Adrenal gland (tissue), 12 donors: ENCODE measurements around the gene PPIL1. TPM values are rescaled to one million over a fixed set of nuclear protein-coding genes. Genes with fewer than 3 reads are reported as not detected.
A peak's percentile ranks its signal among the peaks of the same experiment; 100 is the strongest.

Source experiments
- DNase-seq, 7 donors: peaks; one replicate each; pipeline ENCODE4 v3.0.0-alpha.2; 2019 to 2020
- H3K27ac ChIP-seq, 5 donors: fragments of 200-600 bp; sonication (generic) in 4 of 5; 1 replicate in 3 of 5; 2 replicates in 2 of 5; pipeline versions ENCODE4 v1.5.1 to v1.8.0; 2016 to 2020; ENCODE audit warnings: mild to moderate bottlenecking in 1 of 5
- H3K27me3 ChIP-seq: fragments of 200-600 bp; 2 replicates; pipeline ENCODE4 v1.8.0; 2021
- H3K36me3 ChIP-seq, 2 donors: fragments of 200-600 bp; replicated peaks in 1 of 2; 1 replicate in 1 of 2; 2 replicates in 1 of 2; pipeline versions ENCODE4 v1.5.1 to v1.8.0; 2018 to 2022
- H3K4me1 ChIP-seq, 2 donors: fragments of 200-600 bp; replicated peaks in 1 of 2; 1 replicate in 1 of 2; 2 replicates in 1 of 2; pipeline versions ENCODE4 v1.5.1 to v1.8.0; 2018 to 2021
- H3K4me3 ChIP-seq, 4 donors: fragments of 200-600 bp; sonication (generic) in 3 of 4; one replicate each; pipeline ENCODE4 v1.5.1; 2016 to 2018
- H3K9me3 ChIP-seq, 3 donors: fragments of 200-600 bp; sonication (generic) in 1 of 3; replicated peaks in 1 of 3; 1 replicate in 2 of 3; 2 replicates in 1 of 3; pipeline versions ENCODE4 v1.5.1 to v1.8.0; 2016 to 2021
- CTCF ChIP-seq, 6 experiments: fragments of 450-650 bp in 4 of 6; fragments of 200-600 bp in 2 of 6; sonication (generic) in 1 of 6; IDR thresholded peaks; 1 replicate in 5 of 6; 2 replicates in 1 of 6; pipeline versions ENCODE4 v1.5.1 to v1.8.0; 2016 to 2021; ENCODE audit warnings: antibody characterized with exemption in 6 of 6, mild to moderate bottlenecking in 2 of 6, moderate library complexity in 1 of 6
- POLR2A ChIP-seq, 2 donors: fragments of 450-650 bp; IDR thresholded peaks; one replicate each; pipeline ENCODE4 v1.6.1; 2017; ENCODE audit warnings: antibody characterized with exemption in 2 of 2, mild to moderate bottlenecking in 2 of 2, moderate library complexity in 1 of 2
- WGBS, 4 donors: extraction: QIAGEN DNeasy Blood & Tissue Kit in 2 of 4; methylation state at CpG; one replicate each; pipeline versions ENCODE4 v1.1.5 to v1.1.7; 2013 to 2017; 5-methylcytosine and 5-hydroxymethylcytosine counted together
- intact Hi-C, 2 donors: fragments of 100-400 bp; cut with DNase I; formaldehyde crosslinking; loops; one replicate each; pipeline versions ENCODE4 v1.14.1 to v1.15.0; 2022 to 2023
- polyA plus RNA-seq, 3 donors: library from polyadenylated mRNA; stranded (reverse); fragments of 200-250 nt in 2 of 3; fragments of 350-450 nt in 1 of 3; fragmentation: Illumina TruSeq in 1 of 3; extraction: RNeasy Lipid Tissue Mini Kit (QIAGEN cat#74804) in 1 of 3; gene quantifications; one replicate each; pipeline ENCODE4 v1.2.3, GENCODE V29; 2013 to 2014
- total RNA-seq, 9 donors: library from RNA; depleted of rRNA in 4 of 9; stranded (reverse); fragments of >200 nt in 4 of 9; fragments of 120-200 nt in 1 of 9; fragmentation: NEBNext Ultra II Directional in 1 of 9; extraction: Animal tissue kit (Norgen Biotek cat#: 25700) in 1 of 9; gene quantifications; one replicate each; pipeline versions ENCODE4 v1.1.0 to v1.2.4, GENCODE V29; 2013 to 2023
- donor health status: healthy with polysubstance abuse.
- donor health status: Bipolar disorder and iron deficiency.
- donor health status: DM: yes; HTN: yes; CAD: no.
- donor health status: DM: no; HTN: no; CAD: no.
- donor health status: DM: no; HTN: no; CAD: no.
- donor health status: DM: yes; HTN: yes; CAD: no.

The PPIL1 gene
- total and polyA plus RNA-seq, 12 donors: 8.2 to 138 (median 49.9) TPM

- peaks cover 17 to 25% of the 10 kb centered on the region in 2 donors for H3K4me1 ChIP-seq
- TF ChIP-seq CTCF (IDR thresholded peaks at IDR 0.05) (no peak), POLR2A (IDR thresholded peaks at IDR 0.05) (no peak)
- H3K9me3 ChIP-seq: no peaks in the 10 kb centered on the region
- H3K27ac ChIP-seq: peak overlapping the region in 4 of 5 donors; percentile 11 to 56 (median 30)
- peaks cover 0 to 82% of the 10 kb centered on the region in 2 donors for H3K36me3 ChIP-seq
- WGBS, 4 donors: 57 to 79% (median 67%) methylated on average over 4 of the region's 4 CpGs
- no peaks in the 10 kb centered on the region for H3K27me3 ChIP-seq
- peak; percentile 52 to 73 (median 67) for DNase-seq
- no peak overlapping the region for H3K4me3 ChIP-seq
- intact Hi-C loops: loop anchor here in 1 of 2 donors (10.0 kb wide), 1 partner anchor 55 kb away; no protein-coding TSS in a partner anchor
These were observed 45.4 kb upstream of the PPIL1 start for GRCh38 chr6:36920049-36920448.

GRCh38 chr6:36917541-36918193, 43.1 kb upstream of the PPIL1 start:
- 69 to 88% (median 82%) methylated on average over 9 to 10 of the region's 10 CpGs for WGBS, 4 donors
- Histone ChIP-seq H3K36me3 (peaks cover 0 to 77% of the 10 kb centered on the region in 2 donors), H3K27me3 (no peaks in the 10 kb centered on the region), H3K4me1 (peaks cover 17 to 33% of the 10 kb centered on the region in 2 donors), H3K4me3 (no peak overlapping the region), H3K9me3 (no peaks in the 10 kb centered on the region), H3K27ac (peak overlapping the region in 4 of 5 donors; percentile 29 to 81 (median 48))
- intact Hi-C loops: no loop called here
- DNase-seq: peak in 1 of 7 donors; percentile 15
- no peak for TF ChIP-seq CTCF (IDR thresholded peaks at IDR 0.05)
- TF ChIP-seq POLR2A (IDR thresholded peaks at IDR 0.05): no peak

GRCh38 chr6:36916126-36916525, 41.5 kb upstream of the PPIL1 start:
- intact Hi-C loops: no loop called here

GRCh38 chr6:36915599-36915998, 41.0 kb upstream of the PPIL1 start:
- intact Hi-C loops: no loop called here
- peaks cover 0 to 69% of the 10 kb centered on the region in 2 donors for H3K36me3 ChIP-seq
- H3K27ac ChIP-seq: no peak overlapping the region

More at GRCh38 chr6:36916126-36916525, 41.5 kb upstream of the PPIL1 start:
- Histone ChIP-seq H3K9me3 (no peaks in the 10 kb centered on the region), H3K4me3 (no peak overlapping the region), H3K4me1 (peaks cover 17 to 45% of the 10 kb centered on the region in 2 donors), H3K27ac (peak overlapping the region in 2 of 5 donors; percentile 13 to 50), H3K27me3 (no peaks in the 10 kb centered on the region), H3K36me3 (peaks cover 0 to 71% of the 10 kb centered on the region in 2 donors)
- DNase-seq: no peak
- no peak for TF ChIP-seq CTCF (IDR thresholded peaks at IDR 0.05)
- TF ChIP-seq POLR2A (IDR thresholded peaks at IDR 0.05): no peak
- 86 to 96% (median 90%) methylated on average over 2 of the region's 2 CpGs for WGBS, 4 donors

More at GRCh38 chr6:36915599-36915998, 41.0 kb upstream of the PPIL1 start:
- 81 to 95% (median 91%) methylated on average over 4 of the region's 4 CpGs for WGBS, 4 donors
- Histone ChIP-seq H3K4me1 (peaks cover 17 to 45% of the 10 kb centered on the region in 2 donors), H3K9me3 (no peaks in the 10 kb centered on the region), H3K4me3 (no peak overlapping the region), H3K27me3 (no peaks in the 10 kb centered on the region)
- no peak for DNase-seq
- no peak for TF ChIP-seq POLR2A (IDR thresholded peaks at IDR 0.05)
